Upper lobe of left lung (tissue), 6 donors: Measurements from ENCODE around the gene IRAK4. TPM values are rescaled to one million over a fixed set of nuclear protein-coding genes. Genes with fewer than 3 reads are reported as not detected.

ENCODE experiments used
- ATAC-seq, 2 donors: fragments of 200-7000 bp; cut with Tn5 transposase; one replicate each; pipeline ENCODE4 v1.9.1; 2022; ENCODE audit warnings: mild to moderate bottlenecking in 2 of 2, moderate library complexity in 2 of 2; ENCODE audit not compliant: low FRiP score in 2 of 2
- DNase-seq, 2 donors: peaks; one replicate each; pipeline ENCODE4 v3.0.0-alpha.2; 2019 to 2020
- H3K27ac ChIP-seq, 4 donors: fragments of 200-600 bp; sonication (generic); one replicate each; pipeline ENCODE4 v1.5.1; 2016 to 2019
- H3K27me3 ChIP-seq, 4 donors: fragments of 200-600 bp; sonication (generic); one replicate each; pipeline ENCODE4 v1.5.1; 2017 to 2019
- H3K36me3 ChIP-seq, 4 donors: fragments of 200-600 bp; sonication (generic); one replicate each; pipeline ENCODE4 v1.5.1; 2016 to 2019
- H3K4me1 ChIP-seq, 4 donors: fragments of 200-600 bp; sonication (generic); one replicate each; pipeline ENCODE4 v1.5.1; 2018 to 2019
- H3K4me3 ChIP-seq, 4 donors: fragments of 200-600 bp; sonication (generic); one replicate each; pipeline ENCODE4 v1.5.1; 2017 to 2019; ENCODE audit warnings: mild to moderate bottlenecking in 2 of 4, moderate library complexity in 1 of 4
- H3K9me3 ChIP-seq, 4 donors: fragments of 200-600 bp; sonication (generic); one replicate each; pipeline ENCODE4 v1.5.1; 2018 to 2019
- EP300 ChIP-seq, 4 donors: sonication (generic); formaldehyde crosslinking; IDR thresholded peaks; one replicate each; pipeline ENCODE4 v1.5.1; 2017; ENCODE audit warnings: antibody characterized with exemption in 4 of 4, control low read depth in 2 of 4
- POLR2A ChIP-seq, 4 donors: fragments of 450-650 bp; IDR thresholded peaks; one replicate each; pipeline ENCODE4 v1.5.1; 2016 to 2017; ENCODE audit warnings: antibody characterized with exemption in 4 of 4, mild to moderate bottlenecking in 2 of 4
- POLR2AphosphoS5 ChIP-seq, 2 donors: sonication (generic); formaldehyde crosslinking; IDR thresholded peaks; one replicate each; pipeline ENCODE4 v1.5.1; 2017; ENCODE audit warnings: antibody characterized with exemption in 2 of 2
- WGBS, 2 donors: methylation state at CpG; one replicate each; pipeline ENCODE4 v1.1.5; 2017 to 2018; 5-methylcytosine and 5-hydroxymethylcytosine counted together
- total RNA-seq, 6 donors: library from RNA; depleted of rRNA in 4 of 6; stranded (reverse); fragments of >200 nt in 4 of 6; gene quantifications; one replicate each; pipeline versions ENCODE4 v1.1.0 to v1.2.1, GENCODE V29; 2016 to 2021
- TF ChIP-seq, protein P1 (sequence below), 6 experiments: fragments of 450-650 bp in 4 of 6; fragments of 200-600 bp in 2 of 6; sonication (generic) in 2 of 6; IDR thresholded peaks; one replicate each; pipeline ENCODE4 v1.5.1; 2016 to 2019; ENCODE audit warnings: antibody characterized with exemption in 6 of 6
- donor health status: DM: no; HTN: no; CAD: no; lungs with moderate emphysema.
- donor health status: DM: no; HTN: yes; CAD: no; lungs with severe emphysema.

The IRAK4 gene
- total RNA-seq, 6 donors from 2014 or later: 14.4 to 41.6 (median 21.1) TPM

GRCh38 chr12:43737646-43738045, 21.1 kb upstream of the IRAK4 start:
- H3K36me3 ChIP-seq: peaks cover 0 to 57% (median 12%) of the 10 kb centered on the region in 4 donors

DNA sequence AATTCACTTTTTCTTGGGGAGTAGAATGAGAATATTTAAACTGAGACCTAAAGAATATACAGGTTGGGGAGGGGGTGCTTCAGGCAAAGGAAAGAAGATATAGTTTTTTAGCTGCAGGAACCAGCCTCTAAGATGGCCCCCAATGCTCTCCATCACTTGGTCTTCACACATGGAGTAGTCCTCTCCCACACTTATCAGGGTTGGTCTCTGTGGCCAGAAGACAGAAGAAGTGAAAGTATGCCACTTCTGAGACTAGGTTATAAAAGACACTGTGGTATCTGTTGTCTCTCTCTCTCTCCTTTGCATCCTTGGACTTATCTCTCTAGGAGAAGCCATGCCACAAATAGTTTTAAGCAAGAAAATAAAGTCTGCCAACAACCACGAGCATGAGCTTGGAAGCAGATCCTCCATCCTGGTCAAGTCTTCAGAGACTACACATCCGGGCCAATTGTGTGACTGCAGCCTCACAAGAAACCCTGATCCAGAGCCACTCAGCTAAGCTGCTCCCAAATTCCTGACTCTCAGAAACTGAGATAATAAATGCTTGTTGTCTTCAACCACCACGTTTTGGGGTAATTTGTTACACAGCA, 18.1 kb upstream of the IRAK4 start:
- 79 to 83% methylated on average over 3 of the region's 3 CpGs for WGBS, 2 donors
- ATAC-seq (no peak), DNase-seq (no peak)
- peaks cover 0 to 52% (median 10%) of the 10 kb centered on the region in 4 donors for H3K36me3 ChIP-seq
- H3K27me3 ChIP-seq: no peaks in the 10 kb centered on the region
- no peak for TF ChIP-seq POLR2A (IDR thresholded peaks at IDR 0.05)
- no peaks in the 10 kb centered on the region for H3K4me1 ChIP-seq
- no peak overlapping the region for H3K27ac ChIP-seq
- no peak overlapping the region for H3K4me3 ChIP-seq
- H3K9me3 ChIP-seq: no peaks in the 10 kb centered on the region

More at GRCh38 chr12:43737646-43738045, 21.1 kb upstream of the IRAK4 start:
- H3K27me3 ChIP-seq: no peaks in the 10 kb centered on the region
- TF ChIP-seq POLR2A (IDR thresholded peaks at IDR 0.05): no peak
- TF ChIP-seq, protein P1, sequence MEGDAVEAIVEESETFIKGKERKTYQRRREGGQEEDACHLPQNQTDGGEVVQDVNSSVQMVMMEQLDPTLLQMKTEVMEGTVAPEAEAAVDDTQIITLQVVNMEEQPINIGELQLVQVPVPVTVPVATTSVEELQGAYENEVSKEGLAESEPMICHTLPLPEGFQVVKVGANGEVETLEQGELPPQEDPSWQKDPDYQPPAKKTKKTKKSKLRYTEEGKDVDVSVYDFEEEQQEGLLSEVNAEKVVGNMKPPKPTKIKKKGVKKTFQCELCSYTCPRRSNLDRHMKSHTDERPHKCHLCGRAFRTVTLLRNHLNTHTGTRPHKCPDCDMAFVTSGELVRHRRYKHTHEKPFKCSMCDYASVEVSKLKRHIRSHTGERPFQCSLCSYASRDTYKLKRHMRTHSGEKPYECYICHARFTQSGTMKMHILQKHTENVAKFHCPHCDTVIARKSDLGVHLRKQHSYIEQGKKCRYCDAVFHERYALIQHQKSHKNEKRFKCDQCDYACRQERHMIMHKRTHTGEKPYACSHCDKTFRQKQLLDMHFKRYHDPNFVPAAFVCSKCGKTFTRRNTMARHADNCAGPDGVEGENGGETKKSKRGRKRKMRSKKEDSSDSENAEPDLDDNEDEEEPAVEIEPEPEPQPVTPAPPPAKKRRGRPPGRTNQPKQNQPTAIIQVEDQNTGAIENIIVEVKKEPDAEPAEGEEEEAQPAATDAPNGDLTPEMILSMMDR (IDR thresholded peaks at IDR 0.05): no peak
- TF ChIP-seq EP300 (IDR thresholded peaks at IDR 0.05): no peak
- no peak for TF ChIP-seq POLR2AphosphoS5 (IDR thresholded peaks at IDR 0.05)
- H3K4me1 ChIP-seq: no peaks in the 10 kb centered on the region
- ATAC-seq (no peak), DNase-seq (no peak)
- H3K27ac ChIP-seq: no peak overlapping the region
- 71 to 85% methylated on average over 2 of the region's 2 CpGs for WGBS, 2 donors
- no peak overlapping the region for H3K4me3 ChIP-seq
- H3K9me3 ChIP-seq: no peaks in the 10 kb centered on the region

DNA sequence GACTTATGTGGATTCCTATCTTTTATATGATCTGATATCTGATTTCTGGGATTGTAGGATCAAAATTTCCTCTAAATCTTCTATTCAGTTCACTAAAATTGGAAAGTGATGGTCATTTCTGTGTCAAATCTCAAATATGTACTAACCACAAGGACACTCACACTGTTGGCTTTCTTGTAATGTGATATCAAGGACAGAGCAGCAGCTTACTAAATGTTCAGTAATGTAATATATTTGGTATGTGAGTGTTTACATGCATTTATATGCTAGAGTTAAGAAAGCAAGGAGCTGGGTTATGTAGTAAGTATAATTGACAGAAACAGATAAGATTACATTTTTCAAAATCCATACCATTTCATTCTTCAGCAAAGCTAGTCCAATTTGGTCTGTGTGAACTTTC, 16.6 kb upstream of the IRAK4 start:
- H3K4me1 ChIP-seq: no peaks in the 10 kb centered on the region
- H3K4me3 ChIP-seq: no peak overlapping the region
- no peak overlapping the region for H3K27ac ChIP-seq
- DNase-seq (no peak), ATAC-seq (no peak)
- peaks cover 0 to 45% (median 5%) of the 10 kb centered on the region in 4 donors for H3K36me3 ChIP-seq
- H3K9me3 ChIP-seq: no peaks in the 10 kb centered on the region
- H3K27me3 ChIP-seq: no peaks in the 10 kb centered on the region
- TF ChIP-seq POLR2A (IDR thresholded peaks at IDR 0.05) (no peak), EP300 (IDR thresholded peaks at IDR 0.05) (no peak), POLR2AphosphoS5 (IDR thresholded peaks at IDR 0.05) (no peak)
- TF ChIP-seq, protein P1 (IDR thresholded peaks at IDR 0.05): no peak

GRCh38 chr12:43744826-43745225, 13.9 kb upstream of the IRAK4 start:
- Histone ChIP-seq H3K4me3 (no peak overlapping the region), H3K4me1 (no peaks in the 10 kb centered on the region), H3K27ac (no peak overlapping the region), H3K36me3 (peaks cover 0 to 39% (median 5%) of the 10 kb centered on the region in 4 donors), H3K9me3 (no peaks in the 10 kb centered on the region), H3K27me3 (no peaks in the 10 kb centered on the region)
- TF ChIP-seq, protein P1 (IDR thresholded peaks at IDR 0.05): no peak
- TF ChIP-seq POLR2AphosphoS5 (IDR thresholded peaks at IDR 0.05) (no peak), EP300 (IDR thresholded peaks at IDR 0.05) (no peak), POLR2A (IDR thresholded peaks at IDR 0.05) (no peak)
- ATAC-seq (no peak), DNase-seq (no peak)

DNA sequence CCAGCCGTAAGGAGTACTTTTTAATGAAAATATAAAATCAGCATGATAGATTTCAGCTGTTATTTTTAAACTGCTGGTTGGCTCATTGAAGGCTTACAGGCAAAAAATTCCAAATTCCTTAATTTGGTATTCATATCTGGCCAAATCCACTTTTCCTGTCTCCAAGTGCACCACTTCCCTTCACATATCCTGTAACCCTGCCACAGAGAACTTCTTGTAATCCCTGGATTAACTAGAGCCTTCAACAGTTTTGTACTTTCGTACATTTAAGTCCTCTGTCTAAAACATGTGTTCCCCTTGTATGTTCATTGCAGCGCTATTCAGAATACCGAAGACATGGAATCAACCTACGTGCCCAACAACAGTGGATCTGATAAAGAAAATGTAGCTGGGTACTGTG, 9.7 kb upstream of the IRAK4 start:
- H3K27ac ChIP-seq: no peak overlapping the region
- no peak for DNase-seq
- no peaks in the 10 kb centered on the region for H3K9me3 ChIP-seq
- no peak overlapping the region for H3K4me3 ChIP-seq
- WGBS, 2 donors: 86 to 95% methylated on average over 5 of the region's 5 CpGs
- ATAC-seq: no peak
- no peaks in the 10 kb centered on the region for H3K27me3 ChIP-seq
- H3K36me3 ChIP-seq: peaks cover 0 to 22% (median 5%) of the 10 kb centered on the region in 4 donors
- peaks cover 0 to 3% (median 0%) of the 10 kb centered on the region in 4 donors for H3K4me1 ChIP-seq
- no peak for TF ChIP-seq POLR2A (IDR thresholded peaks at IDR 0.05)
- TF ChIP-seq, protein P1 (IDR thresholded peaks at IDR 0.05): no peak
